ENCODE measurements around the gene S100A2.
"Not testable (repeated sequence)": the region's sequence is repeated elsewhere in the genome, so short reads cannot be mapped to it uniquely, and the experiment has no call there.

The S100A2 gene

DNA sequence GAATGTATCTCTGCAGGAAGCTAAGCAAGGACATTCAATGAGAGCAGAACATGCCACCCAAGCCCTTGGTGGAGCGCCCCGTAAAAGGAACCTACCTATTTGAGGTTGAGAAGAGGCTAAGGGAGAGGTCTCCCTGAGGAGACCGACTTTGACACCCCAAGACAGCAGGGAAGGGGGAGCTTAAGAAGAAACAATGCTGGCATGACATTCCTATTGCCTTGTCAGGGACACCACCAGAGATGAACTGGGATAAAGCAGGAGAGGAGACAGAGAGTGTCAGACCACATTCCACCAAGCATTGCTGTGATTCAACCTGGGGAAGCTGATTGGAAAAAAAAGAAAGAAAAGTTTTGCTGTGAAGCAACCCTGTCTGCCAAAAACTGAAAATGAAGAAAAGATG, 13.3 kb upstream of the S100A2 start:
- no peak overlapping the region for H3K4me3 ChIP-seq (replicated peaks; ENCODE audit: low read depth, low read length)
- no peak for TF ChIP-seq CTCF (IDR thresholded peaks at IDR 0.05; ENCODE audit: low read length, missing control alignments)
- DNase-seq (ENCODE audit: low read depth): no peak

DNA sequence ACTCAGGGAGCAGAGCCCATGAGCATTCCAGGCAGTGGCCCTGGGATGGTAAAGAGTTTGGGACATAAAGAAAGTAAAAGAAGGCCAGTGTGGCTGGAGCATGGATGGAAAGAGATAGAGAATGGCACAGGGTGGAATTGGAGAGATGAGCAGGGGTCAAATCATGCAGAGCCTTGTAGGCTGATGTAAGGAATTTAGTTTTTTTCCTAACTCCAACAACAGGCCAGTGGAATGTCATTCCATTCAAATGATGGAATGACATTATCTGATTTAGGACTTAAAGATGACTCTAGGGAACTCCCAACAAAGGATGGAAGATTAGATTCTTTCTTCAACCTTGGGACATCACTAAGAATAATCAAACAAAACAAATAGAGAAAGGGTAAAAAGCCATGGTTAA, 12.8 kb upstream of the S100A2 start:
- TF ChIP-seq CTCF (IDR thresholded peaks at IDR 0.05; ENCODE audit: low read length, missing control alignments): no peak
- DNase-seq (ENCODE audit: low read depth): no peak
- H3K4me3 ChIP-seq (replicated peaks; ENCODE audit: low read depth, low read length): no peak overlapping the region

- no peak overlapping the region for H3K4me3 ChIP-seq (replicated peaks; ENCODE audit: low read depth, low read length)
- DNase-seq (ENCODE audit: low read depth): no peak
- TF ChIP-seq CTCF (IDR thresholded peaks at IDR 0.05; ENCODE audit: low read length, missing control alignments): no peak
These were observed 12.0 kb upstream of the S100A2 start for GRCh38 chr1:153577624-153578051.

DNA sequence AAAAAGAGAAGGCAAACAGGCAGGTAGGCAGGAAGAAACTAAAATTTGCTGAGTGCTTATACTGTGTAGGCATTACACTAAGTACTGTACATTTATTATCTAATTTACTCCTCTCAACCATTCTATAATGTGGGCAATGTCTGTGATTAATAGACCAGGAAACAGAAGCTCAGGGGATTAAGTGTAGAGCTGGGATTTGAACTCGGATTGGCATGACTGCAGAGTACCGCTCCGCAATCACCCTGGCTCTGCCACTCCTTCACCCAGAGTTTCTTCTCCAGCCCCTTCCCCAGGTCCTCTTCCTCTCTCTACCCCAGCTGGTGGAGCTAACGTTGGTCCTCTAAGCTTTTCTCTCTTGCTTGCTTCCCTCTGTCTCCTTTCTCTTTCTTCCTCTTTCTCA, 11.5 kb upstream of the S100A2 start:
- TF ChIP-seq CTCF (IDR thresholded peaks at IDR 0.05; ENCODE audit: low read length, missing control alignments): no peak
- no peak overlapping the region for H3K4me3 ChIP-seq (replicated peaks; ENCODE audit: low read depth, low read length)
- no peak for DNase-seq (ENCODE audit: low read depth)

DNA sequence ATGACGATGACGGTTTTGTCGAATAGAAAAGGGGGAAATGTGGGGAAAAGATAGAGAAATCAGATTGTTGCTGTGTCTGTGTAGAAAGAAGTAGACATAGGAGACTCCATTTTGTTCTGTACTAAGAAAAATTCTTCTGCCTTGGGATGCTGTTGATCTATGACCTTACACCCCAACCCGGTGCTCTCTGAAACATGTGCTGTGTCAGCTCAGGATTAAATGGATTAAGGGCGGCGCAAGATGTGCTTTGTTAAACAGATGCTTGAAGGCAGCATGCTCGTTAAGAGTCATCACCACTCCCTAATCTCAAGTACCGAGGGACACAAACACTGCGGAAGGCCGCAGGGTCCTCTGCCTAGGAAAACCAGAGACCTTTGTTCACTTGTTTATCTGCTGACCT, 9.9 kb upstream of the S100A2 start:
- not testable (repeated sequence) for H3K4me3 ChIP-seq (replicated peaks; ENCODE audit: low read depth, low read length); DNase-seq (ENCODE audit: low read depth)

GRCh38 chr1:153575081-153575491, 9.4 kb upstream of the S100A2 start:
- DNase-seq (ENCODE audit: low read depth); H3K4me3 ChIP-seq (replicated peaks; ENCODE audit: low read depth, low read length): not testable (repeated sequence)

DNA sequence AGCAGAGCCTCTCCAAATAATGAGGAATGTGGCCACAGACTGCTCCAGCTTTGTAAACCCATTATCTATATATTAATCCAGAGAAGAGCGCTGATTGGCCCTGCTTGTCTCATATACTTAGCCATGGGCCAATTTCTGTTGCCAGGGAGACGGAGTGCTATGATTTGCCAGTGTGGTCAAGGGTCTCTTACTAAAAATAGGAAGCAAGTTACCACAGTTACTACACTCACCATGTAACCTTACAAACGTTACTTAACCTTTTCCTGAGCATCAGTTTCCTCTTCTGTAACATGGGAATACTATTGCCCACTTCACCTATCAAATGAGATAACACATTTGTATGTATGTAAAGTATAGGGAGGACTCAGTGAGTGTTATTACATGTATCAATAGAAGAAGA, 7.7 kb upstream of the S100A2 start:
- peak; percentile 28 for DNase-seq (ENCODE audit: low read depth)
- TF ChIP-seq CTCF (IDR thresholded peaks at IDR 0.05; ENCODE audit: low read length, missing control alignments): no peak

GRCh38 chr1:153572569-153573015, 6.9 kb upstream of the S100A2 start:
- DNase-seq (ENCODE audit: low read depth): peak; percentile 84
- TF ChIP-seq CTCF (IDR thresholded peaks at IDR 0.05; ENCODE audit: low read length, missing control alignments): peak; percentile 98
- no peak overlapping the region for H3K4me3 ChIP-seq (replicated peaks; ENCODE audit: low read depth, low read length)

More for the DNA sequence above, 7.7 kb upstream of the S100A2 start:
- no peak overlapping the region for H3K4me3 ChIP-seq (replicated peaks; ENCODE audit: low read depth, low read length)
